Lower lobe of right lung (tissue), 2 donors: ENCODE measurements around the gene TMEM120B. TPM values are rescaled to one million over a fixed set of nuclear protein-coding genes. Genes with fewer than 3 reads are reported as not detected.
A peak's percentile ranks its signal among the peaks of the same experiment; 100 is the strongest.
"Not testable (repeated sequence)": the region's sequence is repeated elsewhere in the genome, so short reads cannot be mapped to it uniquely, and the experiment has no call there.

Experiments
- ATAC-seq, 2 donors: fragments of 200-7000 bp; cut with Tn5 transposase; one replicate each; pipeline ENCODE4 v1.9.1; 2020 to 2022; ENCODE audit warnings: mild to moderate bottlenecking in 2 of 2, moderate library complexity in 2 of 2
- DNase-seq: peaks from one replicate; pipeline ENCODE4 v3.0.0-alpha.2; 2020
- H3K27ac ChIP-seq: fragments of 200-600 bp; one replicate; pipeline ENCODE4 v1.8.0; 2022
- H3K27me3 ChIP-seq: fragments of 200-600 bp; one replicate; pipeline ENCODE4 v1.8.0; 2022; ENCODE audit warnings: low read depth
- H3K36me3 ChIP-seq: fragments of 200-600 bp; one replicate; pipeline ENCODE4 v1.8.0; 2022; ENCODE audit warnings: mild to moderate bottlenecking
- H3K4me1 ChIP-seq: fragments of 200-600 bp; one replicate; pipeline ENCODE4 v1.8.0; 2022
- H3K4me3 ChIP-seq: fragments of 200-600 bp; one replicate; pipeline ENCODE4 v1.8.0; 2022; ENCODE audit warnings: mild to moderate bottlenecking
- H3K9me3 ChIP-seq: fragments of 200-600 bp; one replicate; pipeline ENCODE4 v1.8.0; 2022
- intact Hi-C: fragments of 100-400 bp; cut with DNase I; formaldehyde crosslinking; loops from one replicate; pipeline ENCODE4 v1.11.0; 2022
- total RNA-seq: library from RNA; stranded (reverse); fragmentation: NEBNext Ultra II Directional; extraction: Animal tissue kit (Norgen Biotek cat#: 25700); gene quantifications from one replicate; pipeline ENCODE4 v1.2.1, GENCODE V29; 2021
- TF ChIP-seq, protein P1 (sequence below): fragments of 200-600 bp; IDR thresholded peaks from one replicate; pipeline ENCODE4 v1.8.0; 2022; ENCODE audit warnings: antibody characterized with exemption, mild to moderate bottlenecking
- donor health status: DM: no; HTN: yes; CAD: no; lungs with severe emphysema.

TMEM120B gene
- total RNA-seq, 1 donor from 2014 or later, result 13.4 TPM

DNA sequence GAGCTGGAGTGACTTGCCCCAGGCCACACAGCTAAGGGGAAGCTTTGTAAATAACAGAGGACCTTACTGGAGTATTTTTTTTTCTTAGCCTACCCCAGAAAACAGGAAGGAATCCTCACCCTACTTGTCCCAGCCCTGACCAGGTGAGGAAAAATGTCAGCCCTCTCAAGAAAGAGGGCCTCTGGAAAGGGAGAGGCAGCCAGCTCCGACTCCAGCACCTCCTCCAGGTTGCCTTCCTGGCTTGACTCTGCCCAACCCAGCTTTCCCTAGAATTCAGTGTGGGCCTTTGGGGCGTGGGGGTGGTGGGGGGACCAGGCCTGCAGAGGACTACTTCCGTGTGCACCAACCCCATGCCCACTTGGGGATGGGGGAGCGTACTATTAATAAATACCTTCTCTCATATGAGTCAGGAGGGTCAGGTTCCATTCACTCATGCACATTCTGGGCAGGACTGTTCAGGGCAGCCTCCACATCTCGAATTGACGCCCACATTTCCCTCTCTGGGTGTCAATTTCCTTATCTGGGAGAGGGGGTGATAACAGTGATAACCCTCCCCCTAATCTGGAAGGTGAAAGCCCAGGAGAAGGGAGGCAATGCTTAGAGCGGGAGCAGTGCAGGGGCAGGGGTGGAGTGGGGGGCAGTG is 75.7 kb downstream of the TMEM120B start:
- peaks cover 77% of the 10 kb centered on the region for H3K4me1 ChIP-seq
- TF ChIP-seq, protein P1, sequence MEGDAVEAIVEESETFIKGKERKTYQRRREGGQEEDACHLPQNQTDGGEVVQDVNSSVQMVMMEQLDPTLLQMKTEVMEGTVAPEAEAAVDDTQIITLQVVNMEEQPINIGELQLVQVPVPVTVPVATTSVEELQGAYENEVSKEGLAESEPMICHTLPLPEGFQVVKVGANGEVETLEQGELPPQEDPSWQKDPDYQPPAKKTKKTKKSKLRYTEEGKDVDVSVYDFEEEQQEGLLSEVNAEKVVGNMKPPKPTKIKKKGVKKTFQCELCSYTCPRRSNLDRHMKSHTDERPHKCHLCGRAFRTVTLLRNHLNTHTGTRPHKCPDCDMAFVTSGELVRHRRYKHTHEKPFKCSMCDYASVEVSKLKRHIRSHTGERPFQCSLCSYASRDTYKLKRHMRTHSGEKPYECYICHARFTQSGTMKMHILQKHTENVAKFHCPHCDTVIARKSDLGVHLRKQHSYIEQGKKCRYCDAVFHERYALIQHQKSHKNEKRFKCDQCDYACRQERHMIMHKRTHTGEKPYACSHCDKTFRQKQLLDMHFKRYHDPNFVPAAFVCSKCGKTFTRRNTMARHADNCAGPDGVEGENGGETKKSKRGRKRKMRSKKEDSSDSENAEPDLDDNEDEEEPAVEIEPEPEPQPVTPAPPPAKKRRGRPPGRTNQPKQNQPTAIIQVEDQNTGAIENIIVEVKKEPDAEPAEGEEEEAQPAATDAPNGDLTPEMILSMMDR, result no peak
- DNase-seq, result no peak
- no peaks in the 10 kb centered on the region for H3K27me3 ChIP-seq
- no peak for ATAC-seq
- H3K27ac ChIP-seq, result peak overlapping the region; percentile 84
- intact Hi-C loops, result no loop called here
- no peak overlapping the region for H3K4me3 ChIP-seq
- no peaks in the 10 kb centered on the region for H3K9me3 ChIP-seq
- H3K36me3 ChIP-seq, result no peaks in the 10 kb centered on the region

DNA sequence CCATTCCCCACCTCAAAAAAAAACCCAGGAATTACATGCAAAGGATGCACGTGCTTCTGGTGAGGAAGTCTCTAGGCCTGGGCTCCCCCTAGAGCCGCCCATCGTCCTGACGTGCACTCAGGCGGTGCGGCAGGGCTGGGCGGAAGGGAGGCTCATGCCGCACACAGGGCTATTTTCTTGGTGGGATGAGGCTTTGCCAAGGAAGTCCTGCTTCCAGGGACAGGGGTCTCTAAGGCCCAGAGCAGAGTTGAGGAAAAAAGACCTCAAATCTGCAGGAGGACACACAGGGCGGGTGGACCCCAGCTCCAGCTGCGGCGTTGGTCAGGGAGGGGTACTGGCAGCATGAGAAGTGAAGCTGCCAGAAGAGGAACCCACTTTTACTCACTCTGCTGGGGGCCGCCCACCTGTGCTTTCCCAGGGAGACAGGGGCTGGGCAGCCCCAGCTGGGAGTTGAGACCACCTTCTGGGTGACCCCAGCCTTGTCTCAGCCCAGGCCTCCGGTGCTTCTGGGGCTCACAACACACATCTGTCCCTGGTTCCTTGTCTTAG is 76.8 kb downstream of the TMEM120B start:
- Histone ChIP-seq H3K36me3 (no peaks in the 10 kb centered on the region), H3K27ac (peak overlapping the region; percentile 84), H3K4me1 (peaks cover 85% of the 10 kb centered on the region), H3K9me3 (no peaks in the 10 kb centered on the region), H3K4me3 (peak overlapping the region; percentile 39), H3K27me3 (no peaks in the 10 kb centered on the region)
- DNase-seq (no peak), ATAC-seq (no peak)
- TF ChIP-seq, protein P1, result peak; percentile 9
- intact Hi-C loops, result no loop called here

DNA sequence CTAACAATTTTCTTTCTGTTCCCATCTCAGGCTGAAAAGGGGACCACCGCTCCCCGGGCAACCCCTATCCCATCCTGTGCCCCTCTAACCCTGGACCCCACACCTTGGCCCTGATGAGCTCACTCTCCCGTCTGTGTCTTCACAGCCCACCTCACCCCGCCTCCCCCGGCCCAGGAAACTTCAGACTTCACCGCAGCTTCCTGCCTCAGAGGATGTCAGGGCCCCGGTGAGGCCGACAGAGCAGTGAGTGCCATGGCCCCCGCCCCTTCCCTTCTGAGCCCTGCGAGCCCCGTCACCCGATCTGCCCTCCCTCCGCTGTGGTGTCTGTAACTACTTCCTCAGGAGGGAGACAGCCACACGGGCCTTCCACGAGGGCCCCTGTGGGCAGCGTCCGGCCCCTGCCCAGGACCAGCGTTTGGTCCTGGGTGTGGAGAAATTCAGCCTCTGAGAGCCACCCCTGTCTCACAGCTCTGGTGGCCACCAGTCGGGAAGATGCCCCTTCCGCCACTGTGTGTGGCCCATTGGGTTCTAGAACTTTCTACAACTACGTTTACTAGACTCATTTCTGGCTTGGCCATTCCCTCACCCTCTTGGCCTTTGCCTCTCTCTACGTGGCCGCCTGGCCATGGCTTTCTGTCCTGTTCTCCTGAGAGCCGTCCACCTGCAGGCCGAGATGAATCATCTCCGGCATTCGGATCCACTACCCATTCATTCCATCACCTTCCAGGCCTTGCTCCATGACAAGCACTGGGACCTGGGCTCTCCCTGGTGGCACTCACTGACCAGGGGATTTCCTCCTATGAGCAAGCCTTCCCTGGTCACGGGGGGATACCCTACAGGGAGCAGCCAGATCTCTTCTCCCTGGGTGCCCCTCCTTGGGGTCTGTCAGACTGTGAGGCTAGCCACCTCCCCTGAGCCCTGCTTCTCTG is 77.5 kb downstream of the TMEM120B start:
- TF ChIP-seq, protein P1, result no peak
- ATAC-seq (peak; percentile 11 to 50), DNase-seq (peak; percentile 90)
- intact Hi-C loops, result no loop called here
- Histone ChIP-seq H3K9me3 (no peaks in the 10 kb centered on the region), H3K4me1 (peaks cover 85% of the 10 kb centered on the region), H3K4me3 (peak overlapping the region; percentile 39), H3K36me3 (peaks cover 1% of the 10 kb centered on the region), H3K27me3 (no peaks in the 10 kb centered on the region), H3K27ac (peak overlapping the region; percentile 84)

DNA sequence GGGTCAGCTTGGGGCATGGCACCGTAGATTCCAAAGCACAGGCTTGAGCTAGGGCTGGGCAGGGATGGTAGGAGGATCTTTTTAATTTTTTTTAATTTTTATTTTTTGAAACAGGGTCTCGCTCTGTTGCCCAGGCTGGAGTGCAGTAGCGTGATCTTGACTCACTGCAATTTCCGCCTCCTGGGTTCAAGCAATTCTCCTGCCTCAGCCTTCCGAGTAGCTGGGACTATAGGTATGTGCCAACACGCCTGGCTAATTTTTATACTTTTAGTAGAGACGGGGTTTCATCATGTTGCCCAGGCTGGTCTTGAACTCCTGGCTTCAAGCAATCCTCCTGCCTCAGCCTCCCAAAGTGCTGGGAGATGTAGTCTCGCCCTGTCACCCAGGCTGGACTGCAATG is 78.2 kb downstream of the TMEM120B start:
- DNase-seq, H3K9me3 ChIP-seq, H3K27me3 ChIP-seq, intact Hi-C loops, H3K36me3 ChIP-seq, ATAC-seq: not testable (repeated sequence)
- H3K4me1 ChIP-seq, result peaks cover 92% of the 10 kb centered on the region
- peak overlapping the region; percentile 68 for H3K4me3 ChIP-seq
- H3K27ac ChIP-seq, result peak overlapping the region; percentile 84

DNA sequence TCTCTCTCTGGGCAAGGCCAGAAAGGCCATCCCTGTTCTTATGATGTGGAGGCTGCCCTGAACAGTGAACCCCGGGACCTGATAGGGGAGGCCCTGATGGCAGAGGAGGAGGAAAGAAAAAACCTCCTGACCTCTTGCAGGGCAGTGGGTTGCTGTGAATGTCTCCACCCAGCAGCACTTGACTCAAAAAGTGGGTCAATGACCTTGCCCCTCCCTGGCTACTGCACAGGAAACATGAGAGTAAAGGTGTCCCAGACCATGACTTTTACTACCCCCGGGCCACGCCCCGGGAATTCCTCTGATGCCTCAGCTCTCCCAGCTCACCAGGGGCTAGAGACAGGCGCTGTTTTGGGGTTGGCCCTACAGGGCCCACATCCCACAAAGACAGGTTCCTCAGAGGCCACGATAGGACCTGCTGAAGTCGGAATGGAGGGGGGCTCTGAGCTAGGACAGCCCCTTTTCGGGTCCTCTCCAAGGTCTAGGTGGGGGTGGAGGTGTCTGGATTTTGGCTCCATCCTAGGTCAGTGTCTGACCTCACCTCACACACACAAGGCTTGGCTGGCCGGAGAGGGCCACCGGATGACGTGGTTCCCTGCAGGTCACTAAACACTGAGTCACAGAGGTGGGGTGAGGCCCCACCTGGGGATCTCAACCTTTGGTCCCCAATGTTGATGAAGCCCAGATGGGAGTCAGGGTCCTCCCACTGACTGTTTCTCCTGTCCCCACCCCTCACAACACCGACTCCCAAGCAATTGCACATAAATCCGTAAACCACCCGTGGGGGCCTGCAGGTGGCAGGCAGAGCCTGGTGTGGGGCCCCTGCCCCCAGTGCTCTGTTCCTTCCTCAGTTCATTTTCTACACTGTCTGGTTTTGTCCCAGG is 79.4 kb downstream of the TMEM120B start:
- H3K4me1 ChIP-seq, result peaks cover 92% of the 10 kb centered on the region
- intact Hi-C loops, result no loop called here
- peaks cover 18% of the 10 kb centered on the region for H3K36me3 ChIP-seq
- ATAC-seq, result no peak
- TF ChIP-seq, protein P1, result no peak
- H3K27me3 ChIP-seq, result no peaks in the 10 kb centered on the region
- H3K4me3 ChIP-seq, result peak overlapping the region; percentile 68
- H3K27ac ChIP-seq, result peak overlapping the region; percentile 85
- no peak for DNase-seq
- no peaks in the 10 kb centered on the region for H3K9me3 ChIP-seq
